ENCODE results near the gene TCF7L2.
"Not testable (repeated sequence)": the region's sequence is repeated elsewhere in the genome, so short reads cannot be mapped to it uniquely, and the experiment has no call there.

Gene TCF7L2

DNA sequence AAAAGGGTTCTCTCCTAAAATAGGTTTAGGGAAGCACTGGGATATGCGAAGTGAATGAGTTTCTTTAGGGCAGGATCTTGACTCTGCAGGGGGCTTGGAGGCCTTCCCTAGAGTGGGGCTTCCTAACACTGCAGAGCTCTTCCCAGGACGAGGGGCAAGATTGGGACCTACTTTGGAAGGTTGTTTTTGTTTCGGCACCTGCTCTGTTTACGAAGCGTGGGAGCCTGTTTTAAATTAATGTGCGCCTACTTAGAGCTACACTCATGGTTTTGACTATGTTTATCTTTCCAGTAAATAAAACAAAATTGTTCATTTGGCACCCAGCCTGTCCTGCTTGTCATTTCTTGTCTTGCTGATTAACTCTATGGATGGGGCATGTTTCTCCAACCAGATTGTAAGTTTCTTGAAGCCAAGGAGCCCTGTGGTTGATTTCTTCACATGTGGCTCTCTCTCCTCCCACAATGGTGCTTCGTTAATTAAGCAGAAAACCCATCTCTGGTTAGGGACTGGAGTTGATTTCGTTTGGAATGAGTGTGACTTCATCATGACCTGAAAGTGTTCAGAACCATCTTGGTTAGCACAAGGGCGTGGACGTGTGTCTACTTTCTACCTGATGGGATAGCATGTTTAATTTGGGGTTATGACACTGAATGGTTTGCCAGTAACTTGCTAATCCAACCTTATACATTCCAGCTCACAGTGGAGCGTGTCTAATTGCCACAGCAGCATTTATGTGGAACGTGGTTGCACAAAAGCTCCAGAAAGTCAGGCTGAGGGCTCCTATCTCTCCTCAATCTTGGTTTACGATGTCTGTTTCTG lies 98.1 kb downstream of the TCF7L2 start:
- DNase-seq, result no peak

GRCh38 chr10:113049881-113050280 lies 99.8 kb downstream of the TCF7L2 start:
- no peak for DNase-seq

- peak; percentile 36 for DNase-seq
These were observed 102.2 kb downstream of the TCF7L2 start for GRCh38 chr10:113052076-113052830.

- no peak for DNase-seq
These were observed 103.0 kb downstream of the TCF7L2 start for GRCh38 chr10:113053091-113053490.

DNA sequence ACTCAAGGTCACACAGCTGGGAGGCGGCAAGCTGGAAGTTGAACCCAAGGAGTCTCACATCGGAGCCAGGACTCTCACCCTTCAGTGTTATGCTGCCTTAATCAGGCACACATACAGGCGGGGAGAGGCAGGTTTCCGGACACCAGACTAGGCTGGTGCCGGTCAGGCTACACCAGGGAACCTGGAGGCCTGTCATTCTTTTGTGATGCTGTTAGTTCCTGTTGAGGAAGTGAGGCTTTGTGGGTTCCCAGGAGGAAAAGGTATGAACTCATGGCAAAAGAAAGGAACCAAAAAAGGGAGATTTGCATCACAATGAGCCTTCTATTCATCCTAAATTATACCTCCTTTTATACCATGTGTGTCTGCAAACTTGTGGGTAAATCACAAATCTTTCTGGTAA lies 103.8 kb downstream of the TCF7L2 start:
- DNase-seq, result no peak

- DNase-seq, result no peak
These were observed 105.4 kb downstream of the TCF7L2 start for GRCh38 chr10:113055458-113055857.

GRCh38 chr10:113056030-113056429 lies 106.0 kb downstream of the TCF7L2 start:
- DNase-seq, result no peak

DNA sequence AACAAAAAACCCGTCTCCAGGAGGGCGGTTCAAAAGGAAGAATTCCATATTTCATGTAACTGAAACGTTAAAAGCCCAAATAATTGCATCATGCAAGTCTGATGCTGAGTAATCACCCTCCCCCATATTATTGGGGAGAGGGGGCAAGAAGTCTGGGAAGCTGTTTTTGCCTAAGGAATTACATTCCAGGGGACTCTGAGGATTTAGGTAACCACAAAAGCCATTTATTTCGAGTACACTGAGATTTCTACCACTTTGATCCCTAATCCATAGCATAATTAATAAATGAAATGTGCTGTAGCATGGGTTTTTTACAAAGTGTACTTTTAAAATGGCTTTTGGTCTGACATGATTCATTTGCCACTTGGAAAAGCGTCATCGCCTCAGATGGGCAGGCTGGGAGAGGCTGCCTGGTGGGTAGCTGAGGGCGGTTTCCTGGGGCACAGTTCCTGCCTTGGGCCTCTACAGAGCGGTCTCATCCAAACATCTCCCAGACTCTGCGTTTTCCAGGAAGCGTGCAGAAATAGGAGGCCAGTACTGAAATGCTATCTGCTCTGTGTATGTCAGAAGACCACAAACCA lies 106.5 kb downstream of the TCF7L2 start:
- DNase-seq, result no peak

DNA sequence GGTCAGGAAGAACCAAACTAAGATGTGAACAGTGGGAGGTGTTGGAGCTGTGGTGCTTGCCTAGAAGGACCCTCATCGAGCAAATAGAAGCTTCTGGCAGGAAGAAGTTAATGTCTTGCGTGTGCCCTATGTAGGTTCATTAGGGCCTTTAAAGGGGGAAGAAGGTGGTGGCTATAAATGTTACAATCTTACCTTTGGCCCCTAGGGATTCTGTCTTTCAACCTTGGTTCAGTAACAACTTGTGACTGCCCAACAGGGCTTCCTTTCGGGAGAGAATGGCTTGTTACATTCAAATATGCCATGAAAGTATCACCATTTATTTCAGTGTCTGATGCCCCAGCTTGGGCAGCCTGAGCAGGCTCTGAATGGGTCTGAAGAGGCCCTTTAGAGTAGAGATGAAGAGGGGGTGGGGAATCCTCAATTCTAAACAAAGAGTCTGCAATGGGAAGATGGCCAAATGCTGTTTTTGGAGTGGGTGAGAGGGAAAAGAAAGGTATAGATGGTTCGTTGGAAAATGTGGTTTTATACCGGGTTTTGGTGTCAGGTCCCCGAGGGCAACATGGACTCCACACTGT lies 108.0 kb downstream of the TCF7L2 start:
- DNase-seq, result no peak

- no peak for DNase-seq
These were observed 108.7 kb downstream of the TCF7L2 start for GRCh38 chr10:113058523-113059370.

DNA sequence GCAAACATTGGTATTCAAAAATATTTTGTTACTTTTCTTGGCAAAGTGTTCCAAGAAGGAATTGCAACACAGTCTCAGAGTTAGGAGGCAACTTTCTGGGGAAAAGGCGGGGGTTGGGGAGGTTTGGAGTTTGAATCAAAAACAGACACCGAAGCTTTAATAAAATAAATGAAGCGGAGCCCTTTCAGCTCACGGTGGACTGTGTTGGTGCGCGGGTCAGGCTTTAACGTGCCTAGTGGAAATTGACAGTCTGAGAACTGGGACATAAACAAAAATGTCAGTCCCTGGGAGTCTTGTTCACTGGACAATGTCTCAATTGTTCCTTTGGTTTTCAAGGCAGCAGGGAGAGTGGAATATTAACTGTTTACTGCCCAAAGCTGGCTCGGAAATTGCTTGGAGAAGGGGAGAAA lies 109.3 kb downstream of the TCF7L2 start:
- DNase-seq, result no peak

- peak; percentile 71 for DNase-seq
These were observed 110.4 kb downstream of the TCF7L2 start for GRCh38 chr10:113060201-113061053.

DNA sequence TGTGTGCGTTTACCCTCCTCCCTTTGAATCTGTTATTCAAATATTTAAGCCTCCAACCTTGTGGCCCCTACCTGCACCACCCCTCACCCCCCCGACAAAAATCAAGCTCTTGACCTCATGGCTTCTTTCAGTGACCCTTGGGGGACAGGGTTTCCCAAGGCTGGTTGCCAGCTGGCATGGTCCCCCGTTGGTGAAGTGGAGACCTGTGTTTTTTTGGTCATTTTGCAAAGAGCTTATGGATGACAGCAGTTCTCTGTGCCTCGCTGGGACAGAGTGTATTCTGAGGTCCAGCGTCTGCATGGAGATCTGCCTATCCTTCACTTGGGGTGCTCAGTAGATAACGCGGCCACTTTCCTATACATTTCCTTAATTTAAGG lies 111.0 kb downstream of the TCF7L2 start:
- DNase-seq, result no peak

DNA sequence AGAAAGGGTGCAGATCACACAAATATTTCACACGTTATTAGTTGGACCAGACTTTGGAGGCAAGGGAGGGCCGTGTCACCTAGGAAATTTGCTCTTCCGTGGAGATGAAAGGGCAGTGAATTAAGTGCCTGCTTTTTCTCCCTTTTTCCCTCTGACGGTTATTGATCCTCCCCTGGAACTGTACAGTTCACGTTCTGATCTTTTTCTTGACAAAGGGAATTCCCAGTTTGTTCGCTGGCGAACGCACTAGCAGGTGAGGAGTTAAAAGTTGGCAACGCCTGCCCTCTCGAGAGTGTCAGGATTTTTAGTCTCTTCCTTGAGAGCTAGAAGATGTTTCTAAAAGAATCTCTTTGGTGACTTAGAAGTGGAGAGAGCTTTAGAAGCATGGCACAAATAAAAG lies 111.5 kb downstream of the TCF7L2 start:
- DNase-seq, result no peak

DNA sequence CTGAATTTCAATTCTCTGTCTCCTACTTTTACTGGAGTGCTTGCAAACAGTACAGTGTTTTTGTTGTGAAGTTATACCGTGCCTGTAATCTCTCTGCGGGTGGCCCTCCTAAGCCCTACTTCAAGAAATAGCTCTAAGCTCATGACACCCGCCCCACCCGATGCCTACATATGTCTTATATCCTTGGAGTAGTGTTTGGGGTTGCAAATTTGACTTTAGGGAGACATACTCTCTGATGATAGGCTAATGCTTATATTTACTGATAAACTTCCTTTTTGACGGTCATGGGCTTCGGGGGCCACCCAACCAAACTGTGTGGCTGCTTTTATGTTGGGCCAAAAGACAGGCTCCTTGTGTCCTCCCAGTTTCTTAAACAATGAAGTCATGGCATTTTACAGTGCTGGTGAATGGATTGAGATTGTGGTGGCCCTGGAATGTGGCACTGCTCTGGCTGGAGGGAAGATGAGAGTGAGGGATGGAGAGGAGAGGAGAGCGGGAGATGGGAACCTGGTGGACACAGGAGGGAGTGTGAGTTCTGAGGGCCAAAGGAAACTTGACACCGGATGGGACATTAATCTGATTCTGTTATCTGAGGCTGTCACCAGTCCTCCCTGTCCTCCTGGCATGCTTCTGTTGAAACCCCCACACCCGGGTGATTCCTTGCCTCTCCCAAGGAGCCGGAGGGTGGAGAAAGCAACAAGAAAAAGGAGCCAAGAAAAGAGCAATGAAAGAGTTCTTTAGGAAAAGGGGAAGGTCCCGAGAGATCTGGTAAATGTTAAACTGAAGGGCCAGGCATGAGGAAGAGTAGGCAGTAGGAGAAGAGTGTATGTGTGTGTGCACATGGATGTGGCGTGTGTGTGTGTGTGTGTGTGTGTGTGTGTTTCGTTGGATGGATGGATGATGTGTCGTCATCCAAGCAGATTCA lies 113.3 kb downstream of the TCF7L2 start:
- DNase-seq, result no peak

- DNase-seq, result no peak
These were observed 114.0 kb downstream of the TCF7L2 start for GRCh38 chr10:113064039-113064438.

DNA sequence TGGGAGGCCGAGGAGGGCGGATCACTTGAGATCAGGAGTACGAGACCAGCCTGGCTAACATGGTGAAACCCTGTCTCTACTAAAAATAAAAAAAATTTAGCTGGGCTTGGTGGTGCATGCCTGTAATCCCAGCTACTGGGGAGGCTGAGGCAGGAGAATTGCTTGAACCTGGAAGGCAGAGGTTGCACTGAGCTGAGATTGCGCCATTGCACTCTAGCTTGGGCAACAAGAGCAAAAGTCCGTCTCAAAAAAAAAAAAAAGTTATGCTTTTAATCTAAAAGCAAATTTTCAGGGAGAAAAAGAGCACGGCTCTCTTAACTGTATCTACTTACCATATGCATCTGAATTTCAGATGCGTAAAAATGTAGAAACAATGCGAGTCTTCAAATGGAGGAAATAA lies 116.1 kb downstream of the TCF7L2 start:
- DNase-seq, result not testable (repeated sequence)

DNA sequence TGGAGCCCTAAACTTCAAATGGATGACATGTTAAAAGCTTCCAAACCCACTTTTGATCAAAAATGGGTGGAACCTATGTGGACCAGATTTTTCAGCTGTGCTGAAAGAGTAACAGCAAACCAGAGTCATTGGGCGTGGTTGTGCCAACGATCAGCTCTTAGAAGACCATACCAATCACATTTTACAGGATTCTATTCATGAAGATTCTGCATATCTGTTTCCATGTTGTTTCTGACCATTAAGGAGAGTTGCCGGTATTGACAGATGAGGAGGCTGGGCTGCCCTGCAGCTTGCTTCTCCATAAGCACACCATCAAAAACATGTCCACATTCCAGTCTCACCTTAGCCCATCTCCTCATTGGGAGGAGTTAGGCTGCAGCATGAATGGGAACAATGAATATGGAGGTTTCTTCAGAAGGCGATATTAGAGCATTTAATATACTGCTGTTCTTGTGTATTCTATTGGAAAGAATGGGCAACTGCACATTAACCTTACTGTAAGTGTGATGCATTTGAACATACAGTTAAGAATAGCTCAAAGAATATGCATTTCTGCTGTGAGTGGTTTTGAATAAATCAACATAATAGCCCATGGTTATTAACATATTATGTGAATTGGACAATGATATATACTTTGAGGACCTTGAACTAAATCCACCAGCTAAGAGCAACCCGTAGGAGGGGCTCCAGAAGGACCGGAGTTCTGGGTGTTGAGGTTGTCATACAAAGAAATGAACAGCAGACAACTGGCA lies 116.7 kb downstream of the TCF7L2 start:
- no peak for DNase-seq

GRCh38 chr10:113067501-113067900 lies 117.5 kb downstream of the TCF7L2 start:
- DNase-seq, result no peak

All from hematopoietic multipotent progenitor cell treated with erythropoietin and hydrocortisone succinate and interleukin-3 and kit ligand, for 4 days (in vitro differentiated cells).